A549 (cell line): ENCODE measurements around the gene GRID1.

ENCODE experiments used
- ESRRA ChIP-seq: fragments of 150-350 bp; IDR thresholded peaks from 2 replicates; pipeline ENCODE4 v1.6.1; 2014; ENCODE audit warnings: mild to moderate bottlenecking, low read length, borderline replicate concordance
- HDAC2 ChIP-seq: fragments of 200-600 bp; sonication (generic); IDR thresholded peaks from 2 replicates; pipeline ENCODE4 v1.6.1; 2016
- HOXA7 ChIP-seq: fragments of 250-450 bp; sonication (Bioruptor Pico); IDR thresholded peaks from 2 replicates; pipeline ENCODE4 v1.5.0; 2020; ENCODE audit warnings: mild to moderate bottlenecking, moderate library complexity
- KDM5A ChIP-seq: fragments of 200-600 bp; sonication (generic); IDR thresholded peaks from 2 replicates; pipeline ENCODE4 v1.6.1; 2016; ENCODE audit warnings: antibody characterized with exemption, mild to moderate bottlenecking
- POLR2A ChIP-seq: IDR thresholded peaks from 2 replicates; pipeline ENCODE4 v1.6.1; 2012; ENCODE audit warnings: mild to moderate bottlenecking, low read length
- TF ChIP-seq, protein P1 (sequence below): fragments of >200 bp; sonication (Bioruptor Twin); formaldehyde crosslinking; IDR thresholded peaks from 3 replicates; pipeline ENCODE4 v1.5.1; 2016

DNA sequence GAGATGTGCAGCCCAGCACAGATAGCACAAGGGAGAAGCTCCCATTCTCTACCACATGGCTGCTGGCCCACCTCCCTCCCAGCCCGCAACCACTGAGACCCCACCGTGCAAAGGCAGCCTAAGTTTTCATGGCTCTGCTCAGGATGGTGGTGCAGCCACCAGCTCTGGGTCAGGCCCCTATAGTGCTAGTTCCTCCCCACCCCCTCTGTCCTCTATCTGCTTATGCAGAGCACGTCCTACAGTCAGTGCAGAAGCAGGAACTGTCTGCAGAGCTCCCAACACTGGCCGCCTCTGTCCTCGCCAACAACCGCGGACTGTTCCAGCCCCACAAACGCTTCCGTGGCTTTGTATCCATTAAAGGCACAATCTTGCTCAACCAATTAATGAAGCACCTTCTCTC lies 278.9 kb downstream of the GRID1 start:
- TF ChIP-seq POLR2A (no peak), HDAC2 (no peak), ESRRA (no peak), KDM5A (no peak), HOXA7 (CRISPR knock-in tag) (no peak)
- TF ChIP-seq, protein P1, sequence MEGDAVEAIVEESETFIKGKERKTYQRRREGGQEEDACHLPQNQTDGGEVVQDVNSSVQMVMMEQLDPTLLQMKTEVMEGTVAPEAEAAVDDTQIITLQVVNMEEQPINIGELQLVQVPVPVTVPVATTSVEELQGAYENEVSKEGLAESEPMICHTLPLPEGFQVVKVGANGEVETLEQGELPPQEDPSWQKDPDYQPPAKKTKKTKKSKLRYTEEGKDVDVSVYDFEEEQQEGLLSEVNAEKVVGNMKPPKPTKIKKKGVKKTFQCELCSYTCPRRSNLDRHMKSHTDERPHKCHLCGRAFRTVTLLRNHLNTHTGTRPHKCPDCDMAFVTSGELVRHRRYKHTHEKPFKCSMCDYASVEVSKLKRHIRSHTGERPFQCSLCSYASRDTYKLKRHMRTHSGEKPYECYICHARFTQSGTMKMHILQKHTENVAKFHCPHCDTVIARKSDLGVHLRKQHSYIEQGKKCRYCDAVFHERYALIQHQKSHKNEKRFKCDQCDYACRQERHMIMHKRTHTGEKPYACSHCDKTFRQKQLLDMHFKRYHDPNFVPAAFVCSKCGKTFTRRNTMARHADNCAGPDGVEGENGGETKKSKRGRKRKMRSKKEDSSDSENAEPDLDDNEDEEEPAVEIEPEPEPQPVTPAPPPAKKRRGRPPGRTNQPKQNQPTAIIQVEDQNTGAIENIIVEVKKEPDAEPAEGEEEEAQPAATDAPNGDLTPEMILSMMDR: no peak
